Mesenchymal stem cell (in vitro differentiated cells and primary cell): ENCODE results near the gene CBY3. TPM values are rescaled to one million over a fixed set of nuclear protein-coding genes. Genes with fewer than 3 reads are reported as not detected.

Experiments
- DNase-seq: peaks from one replicate; pipeline ENCODE4 v3.0.0-alpha.2; 2013
- H2AFZ ChIP-seq: one replicate; pipeline ENCODE4 v1.6.1; 2013; ENCODE audit warnings: low read depth, mild to moderate bottlenecking, control low read depth, inconsistent platforms, low read length, moderate library complexity
- H2AK5ac ChIP-seq: 2 replicates; pipeline ENCODE4 v1.6.1; 2013; ENCODE audit warnings: low read length, moderate library complexity, mild to moderate bottlenecking, inconsistent platforms; ENCODE audit not compliant: severe bottlenecking
- H2BK120ac ChIP-seq: one replicate; pipeline ENCODE4 v1.6.1; 2013; ENCODE audit warnings: low read depth, mild to moderate bottlenecking, inconsistent platforms, low read length, moderate library complexity
- H2BK12ac ChIP-seq, 2 experiments: one replicate each; pipeline ENCODE4 v1.6.1; 2013; ENCODE audit warnings: inconsistent platforms in 2 of 2, low read length in 2 of 2, mild to moderate bottlenecking in 2 of 2, moderate library complexity in 2 of 2, control low read depth in 1 of 2
- H2BK15ac ChIP-seq: one replicate; pipeline ENCODE4 v1.6.1; 2013; ENCODE audit warnings: mild to moderate bottlenecking, low read depth, inconsistent platforms; ENCODE audit not compliant: poor library complexity, severe bottlenecking
- H2BK5ac ChIP-seq: 2 replicates; pipeline ENCODE4 v1.6.1; 2013; ENCODE audit warnings: low read depth, mild to moderate bottlenecking, low read length, control low read depth, inconsistent platforms; ENCODE audit not compliant: poor library complexity, severe bottlenecking
- H3K14ac ChIP-seq, 2 experiments: one replicate each; pipeline ENCODE4 v1.6.1; 2013; ENCODE audit warnings: inconsistent platforms in 2 of 2, low read length in 2 of 2, control low read depth in 1 of 2, mild to moderate bottlenecking in 1 of 2, moderate library complexity in 1 of 2
- H3K18ac ChIP-seq, 2 experiments: one replicate each; pipeline ENCODE4 v1.6.1; 2013; ENCODE audit warnings: inconsistent platforms in 2 of 2, low read length in 2 of 2, control low read depth in 1 of 2, low read depth in 1 of 2, mild to moderate bottlenecking in 1 of 2
- H3K23ac ChIP-seq, 2 experiments: one replicate each; pipeline ENCODE4 v1.6.1; 2013; ENCODE audit warnings: inconsistent platforms in 2 of 2, low read length in 2 of 2, mild to moderate bottlenecking in 2 of 2, moderate library complexity in 2 of 2, control low read depth in 1 of 2
- H3K27ac ChIP-seq: 2 replicates; pipeline ENCODE4 v1.5.1; 2013; ENCODE audit warnings: mild to moderate bottlenecking, moderate library complexity, low read length, control low read depth, inconsistent platforms; ENCODE audit not compliant: poor library complexity, severe bottlenecking
- H3K27me3 ChIP-seq, 2 experiments: 2 replicates each; pipeline versions ENCODE4 v1.6.1 to v1.7.0; 2013; ENCODE audit warnings: low read length in 2 of 2, mild to moderate bottlenecking in 2 of 2, moderate library complexity in 2 of 2, control low read depth in 1 of 2, inconsistent platforms in 1 of 2; ENCODE audit not compliant: control insufficient read depth in 1 of 2, insufficient read depth in 1 of 2
- H3K36me3 ChIP-seq, 2 experiments: 2 replicates each; pipeline versions ENCODE4 v1.6.1 to v1.7.0; 2013; ENCODE audit warnings: low read length in 2 of 2, control low read depth in 1 of 2, inconsistent platforms in 1 of 2, low read depth in 1 of 2, mild to moderate bottlenecking in 1 of 2; ENCODE audit not compliant: insufficient read depth in 2 of 2, control insufficient read depth in 1 of 2
- H3K4ac ChIP-seq, 2 experiments: one replicate each; pipeline ENCODE4 v1.6.1; 2013; ENCODE audit warnings: inconsistent platforms in 2 of 2, low read length in 2 of 2, mild to moderate bottlenecking in 2 of 2, moderate library complexity in 2 of 2, control low read depth in 1 of 2, low read depth in 1 of 2
- H3K4me1 ChIP-seq: 2 replicates; pipeline ENCODE4 v1.6.1; 2013; ENCODE audit warnings: low read depth, low read length, control low read depth; ENCODE audit not compliant: control insufficient read depth, insufficient read depth
- H3K4me2 ChIP-seq: 2 replicates; pipeline ENCODE4 v1.6.1; 2013; ENCODE audit warnings: low read length, mild to moderate bottlenecking, inconsistent platforms; ENCODE audit not compliant: poor library complexity, severe bottlenecking
- H3K4me3 ChIP-seq, 2 experiments: 2 replicates each; pipeline versions ENCODE4 v1.5.1 to v1.7.0; 2013; ENCODE audit warnings: low read length in 2 of 2, mild to moderate bottlenecking in 2 of 2, control low read depth in 1 of 2, low read depth in 1 of 2; ENCODE audit not compliant: insufficient read depth in 1 of 2
- H3K79me1 ChIP-seq: replicated peaks from 2 replicates; pipeline ENCODE4 v1.6.1; 2013; ENCODE audit warnings: mild to moderate bottlenecking, control low read depth, low read length, inconsistent platforms; ENCODE audit not compliant: poor library complexity, severe bottlenecking
- H3K9ac ChIP-seq: 2 replicates; pipeline ENCODE4 v1.7.0; 2013; ENCODE audit warnings: mild to moderate bottlenecking, low read length, moderate library complexity
- H3K9me3 ChIP-seq: 2 replicates; pipeline ENCODE4 v1.7.0; 2013; ENCODE audit warnings: mild to moderate bottlenecking, low read length; ENCODE audit not compliant: control insufficient read depth
- H4K8ac ChIP-seq: one replicate; pipeline ENCODE4 v1.6.1; 2013; ENCODE audit warnings: inconsistent platforms, mild to moderate bottlenecking, low read length, moderate library complexity
- H4K91ac ChIP-seq: one replicate; pipeline ENCODE4 v1.6.1; 2013; ENCODE audit warnings: mild to moderate bottlenecking, low read length, inconsistent platforms
- WGBS: methylation state at CpG from one replicate; pipeline ENCODE4 v1.1.7; 2013; ENCODE audit warnings: mixed read lengths; 5-methylcytosine and 5-hydroxymethylcytosine counted together
- polyA plus RNA-seq, 2 experiments: library from polyadenylated mRNA; stranded (reverse); fragments of 200-250 nt; gene quantifications; one replicate each; pipeline ENCODE4 v1.2.3, GENCODE V29; 2013

Gene CBY3
- polyA plus RNA-seq (2013, experiment 1 of 2) = not detected
- not detected for polyA plus RNA-seq (2013, experiment 2 of 2)

DNA sequence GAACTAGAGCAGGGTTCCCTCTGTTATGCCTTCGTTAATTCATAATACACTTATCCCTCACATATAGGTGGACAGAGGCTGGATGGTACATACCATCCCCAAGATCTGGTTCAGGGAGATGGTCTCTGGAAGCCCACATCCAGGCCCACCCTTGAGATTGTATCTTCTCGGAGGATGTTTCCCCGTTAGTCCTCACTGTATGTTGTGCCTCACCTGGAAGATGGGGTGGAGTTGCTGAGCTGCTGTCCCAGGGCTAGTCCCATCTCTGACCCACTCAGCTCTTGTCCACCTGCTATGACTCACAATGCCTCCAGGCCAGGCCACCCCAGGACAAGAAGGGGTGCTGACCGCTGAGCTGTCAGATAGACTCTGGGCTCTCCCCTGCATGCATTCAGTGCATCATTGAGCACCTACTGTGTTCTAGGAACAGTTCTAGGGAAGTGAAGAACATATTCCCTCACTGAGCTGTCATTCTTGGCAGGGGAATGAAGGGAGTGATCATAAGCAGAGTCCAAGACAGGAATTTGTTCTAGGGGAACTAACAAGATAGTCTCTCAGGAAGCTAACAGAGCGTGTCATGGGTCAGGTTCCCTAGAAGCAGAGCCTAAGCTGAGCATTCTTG lies at the start of gene CBY3:
CBY3 (minus strand) TSS at position 255 of the 622 bp plus-strand sequence; CDS start at position 139, 116 bp downstream.
- H3K18ac ChIP-seq = no peak within 1 kb of the TSS
- H3K4me1 ChIP-seq = peaks cover 23% of the 10 kb centered on the region
- no peak within 1 kb of the TSS for H2BK120ac ChIP-seq
- H2BK5ac ChIP-seq = no peak within 1 kb of the TSS
- H3K4ac ChIP-seq = no peak within 1 kb of the TSS
- H2BK12ac ChIP-seq = no peak within 1 kb of the TSS
- H2AK5ac ChIP-seq = no peak within 1 kb of the TSS
- H3K14ac ChIP-seq = no peak within 1 kb of the TSS
- H3K9ac ChIP-seq = no peak within 1 kb of the TSS
- H3K79me1 ChIP-seq = peaks cover 15% of the 10 kb centered on the region
- no peak within 1 kb of the TSS for H2AFZ ChIP-seq
- no peak within 1 kb of the TSS for H3K23ac ChIP-seq
- no peak for DNase-seq
- H3K27ac ChIP-seq = no peak within 1 kb of the TSS
- no peak within 1 kb of the TSS for H3K4me2 ChIP-seq
- 90% methylated on average over 5 of the region's 5 CpGs for WGBS
- H4K8ac ChIP-seq = no peak within 1 kb of the TSS
- H2BK15ac ChIP-seq = no peak within 1 kb of the TSS
- no peaks in the 10 kb centered on the region for H3K27me3 ChIP-seq
- H3K36me3 ChIP-seq = no peaks in the 10 kb centered on the region
- no peak within 1 kb of the TSS for H4K91ac ChIP-seq
- H3K9me3 ChIP-seq = no peaks in the 10 kb centered on the region
- H3K4me3 ChIP-seq = no peak within 1 kb of the TSS

DNA sequence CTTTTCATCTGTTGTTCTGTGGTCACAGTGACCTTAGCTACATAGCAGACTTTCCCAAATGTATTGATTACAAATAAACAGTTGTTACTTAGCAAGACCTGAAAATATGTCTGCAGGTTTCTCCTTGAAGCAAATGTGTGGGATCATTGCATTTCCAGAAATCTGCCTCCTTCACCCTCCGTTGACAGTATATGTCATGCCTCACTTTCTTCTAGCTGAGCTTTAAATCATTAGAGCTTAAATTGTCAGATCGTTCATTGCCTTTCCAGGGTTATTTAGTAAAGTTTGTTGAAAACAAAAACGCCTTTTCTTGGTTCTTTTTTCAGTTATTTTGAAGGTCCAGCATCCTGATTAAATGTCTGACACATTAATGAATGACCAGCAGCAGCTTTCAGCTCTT lies 49.5 kb upstream of the CBY3 start:
- 86% methylated on average over 2 of the region's 3 CpGs for WGBS
- no peak overlapping the region for H3K4me3 ChIP-seq

DNA sequence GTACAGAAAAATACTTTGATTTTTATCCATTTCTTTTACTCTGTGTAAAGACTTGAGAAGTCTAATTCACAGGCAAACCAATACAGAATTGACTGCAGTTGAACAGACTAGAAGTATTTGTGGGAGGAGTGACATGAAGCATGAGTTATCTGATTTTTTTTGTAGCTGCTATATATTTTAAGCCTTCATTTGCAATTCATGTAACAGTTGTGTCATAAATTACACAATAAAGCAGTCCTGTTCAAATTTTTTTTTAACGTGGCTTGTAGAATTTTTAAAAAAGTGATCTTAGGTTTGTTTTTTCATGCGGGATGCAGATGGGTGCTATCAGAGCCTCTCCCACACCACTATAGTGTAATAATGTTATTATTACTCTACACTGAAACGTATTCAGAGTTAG lies 48.9 kb upstream of the CBY3 start:
- H2AFZ ChIP-seq = no peak overlapping the region
- no peak overlapping the region for H3K23ac ChIP-seq
- no peak overlapping the region for H4K91ac ChIP-seq
- WGBS = no CpG with 5 or more reads among the region's 3 CpGs
- no peak overlapping the region for H3K14ac ChIP-seq
- no peaks in the 10 kb centered on the region for H3K9me3 ChIP-seq
- no peak overlapping the region for H2BK5ac ChIP-seq
- peaks cover 31 to 59% of the 10 kb centered on the region in 2 experiments for H3K36me3 ChIP-seq
- peaks cover 6% of the 10 kb centered on the region for H3K4me1 ChIP-seq
- no peak overlapping the region for H2BK120ac ChIP-seq
- H2BK15ac ChIP-seq = no peak overlapping the region
- no peak overlapping the region for H3K4me2 ChIP-seq
- no peak overlapping the region for H3K27ac ChIP-seq
- H3K4me3 ChIP-seq = no peak overlapping the region
- H3K9ac ChIP-seq = peak overlapping the region; percentile 92
- H3K18ac ChIP-seq = no peak overlapping the region
- H3K79me1 ChIP-seq = peaks cover 7% of the 10 kb centered on the region
- no peak overlapping the region for H3K4ac ChIP-seq
- no peaks in the 10 kb centered on the region for H3K27me3 ChIP-seq
- H2BK12ac ChIP-seq = no peak overlapping the region
- no peak overlapping the region for H2AK5ac ChIP-seq
- no peak for DNase-seq
- no peak overlapping the region for H4K8ac ChIP-seq

More for the DNA sequence above, 49.5 kb upstream of the CBY3 start:
- Histone ChIP-seq H3K9ac (peak overlapping the region; percentile 92), H2BK15ac (no peak overlapping the region), H3K27ac (no peak overlapping the region), H3K79me1 (peaks cover 3% of the 10 kb centered on the region), H2BK120ac (no peak overlapping the region), H2BK12ac (no peak overlapping the region), H4K91ac (no peak overlapping the region), H3K23ac (no peak overlapping the region), H2AK5ac (no peak overlapping the region), H2BK5ac (no peak overlapping the region), H3K27me3 (no peaks in the 10 kb centered on the region), H3K4me2 (no peak overlapping the region), H3K18ac (no peak overlapping the region), H3K36me3 (peaks cover 25 to 53% of the 10 kb centered on the region in 2 experiments), H3K14ac (no peak overlapping the region), H3K4ac (no peak overlapping the region), H4K8ac (no peak overlapping the region), H2AFZ (no peak overlapping the region), H3K9me3 (no peaks in the 10 kb centered on the region), H3K4me1 (peaks cover 6% of the 10 kb centered on the region)
- no peak for DNase-seq

DNA sequence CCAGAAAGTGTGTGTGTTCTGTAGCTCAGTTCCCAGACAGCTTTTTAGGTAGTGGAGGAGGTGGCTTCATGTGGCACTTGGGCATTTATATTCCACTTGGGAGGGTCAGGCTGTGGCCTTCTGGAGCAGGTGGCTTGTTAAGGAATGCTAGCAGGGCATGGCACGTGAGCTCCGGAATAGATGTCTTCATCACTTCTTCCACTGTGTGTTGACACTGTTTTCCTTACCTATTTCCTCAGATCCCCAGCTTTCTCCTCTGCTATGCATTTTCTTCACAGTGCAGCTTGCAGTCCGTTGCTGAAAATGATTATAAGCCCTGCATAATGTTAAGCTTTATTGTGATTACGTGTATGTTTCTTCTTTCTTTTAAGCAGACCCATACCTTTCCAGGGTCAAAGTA lies 48.5 kb upstream of the CBY3 start:
- no peak overlapping the region for H2BK5ac ChIP-seq
- peaks cover 7% of the 10 kb centered on the region for H3K79me1 ChIP-seq
- DNase-seq = no peak
- H2AK5ac ChIP-seq = no peak overlapping the region
- H3K9ac ChIP-seq = no peak overlapping the region
- H3K27me3 ChIP-seq = no peaks in the 10 kb centered on the region
- H3K14ac ChIP-seq = no peak overlapping the region
- H4K8ac ChIP-seq = no peak overlapping the region
- no peak overlapping the region for H3K4me2 ChIP-seq
- no peak overlapping the region for H2BK15ac ChIP-seq
- H3K18ac ChIP-seq = no peak overlapping the region
- H2AFZ ChIP-seq = no peak overlapping the region
- H3K4me3 ChIP-seq = no peak overlapping the region
- no peak overlapping the region for H3K23ac ChIP-seq
- no peak overlapping the region for H4K91ac ChIP-seq
- H3K9me3 ChIP-seq = no peaks in the 10 kb centered on the region
- H3K27ac ChIP-seq = no peak overlapping the region
- H2BK120ac ChIP-seq = no peak overlapping the region
- peaks cover 4% of the 10 kb centered on the region for H3K4me1 ChIP-seq
- peaks cover 29 to 63% of the 10 kb centered on the region in 2 experiments for H3K36me3 ChIP-seq
- 100% methylated on average over 2 of the region's 4 CpGs for WGBS
- H2BK12ac ChIP-seq = no peak overlapping the region
- no peak overlapping the region for H3K4ac ChIP-seq
